GM06990 (cell line): ENCODE measurements around the gene INSIG1.

Source experiments
- DNase-seq: peaks from one replicate; pipeline ENCODE4 v3.0.0-alpha.2; 2011; ENCODE audit not compliant: insufficient read length; ENCODE audit errors: extremely low read depth
- H3K27me3 ChIP-seq: replicated peaks from 2 replicates; pipeline ENCODE4 v1.6.0; 2011; ENCODE audit warnings: low read length; ENCODE audit not compliant: control insufficient read depth, insufficient read depth
- H3K36me3 ChIP-seq: 2 replicates; pipeline ENCODE4 v1.5.1; 2011; ENCODE audit warnings: low read length; ENCODE audit not compliant: control insufficient read depth, insufficient read depth
- H3K4me3 ChIP-seq: replicated peaks from 2 replicates; pipeline ENCODE4 v1.5.1; 2011; ENCODE audit warnings: low read depth, mild to moderate bottlenecking, control low read depth, low read length
- TF ChIP-seq, protein P1 (sequence below): IDR thresholded peaks from 2 replicates; pipeline ENCODE4 v1.5.1; 2011; ENCODE audit warnings: low read length, control low read depth, mild to moderate bottlenecking, inconsistent platforms; ENCODE audit not compliant: insufficient read depth, poor library complexity, severe bottlenecking

The INSIG1 gene

DNA sequence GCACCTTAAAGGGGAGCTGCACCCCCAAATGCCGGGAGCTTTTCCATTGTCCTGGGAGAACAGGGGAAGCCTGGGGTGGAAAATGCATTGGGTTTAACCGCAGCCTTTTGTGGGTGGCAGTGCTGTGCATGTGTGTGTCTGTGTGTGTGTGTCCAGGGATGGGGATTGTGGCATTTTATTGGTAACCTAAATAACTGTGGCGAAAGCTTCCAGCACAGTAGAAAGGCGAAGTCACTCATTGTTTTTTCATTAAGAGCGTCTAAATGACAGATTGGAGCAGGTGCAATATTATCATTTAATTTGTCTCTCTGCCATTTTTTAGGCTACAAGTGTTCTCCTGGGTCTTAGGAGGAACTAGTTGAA lies 55.1 kb downstream of the INSIG1 start:
- no peaks in the 10 kb centered on the region for H3K36me3 ChIP-seq
- TF ChIP-seq, protein P1, sequence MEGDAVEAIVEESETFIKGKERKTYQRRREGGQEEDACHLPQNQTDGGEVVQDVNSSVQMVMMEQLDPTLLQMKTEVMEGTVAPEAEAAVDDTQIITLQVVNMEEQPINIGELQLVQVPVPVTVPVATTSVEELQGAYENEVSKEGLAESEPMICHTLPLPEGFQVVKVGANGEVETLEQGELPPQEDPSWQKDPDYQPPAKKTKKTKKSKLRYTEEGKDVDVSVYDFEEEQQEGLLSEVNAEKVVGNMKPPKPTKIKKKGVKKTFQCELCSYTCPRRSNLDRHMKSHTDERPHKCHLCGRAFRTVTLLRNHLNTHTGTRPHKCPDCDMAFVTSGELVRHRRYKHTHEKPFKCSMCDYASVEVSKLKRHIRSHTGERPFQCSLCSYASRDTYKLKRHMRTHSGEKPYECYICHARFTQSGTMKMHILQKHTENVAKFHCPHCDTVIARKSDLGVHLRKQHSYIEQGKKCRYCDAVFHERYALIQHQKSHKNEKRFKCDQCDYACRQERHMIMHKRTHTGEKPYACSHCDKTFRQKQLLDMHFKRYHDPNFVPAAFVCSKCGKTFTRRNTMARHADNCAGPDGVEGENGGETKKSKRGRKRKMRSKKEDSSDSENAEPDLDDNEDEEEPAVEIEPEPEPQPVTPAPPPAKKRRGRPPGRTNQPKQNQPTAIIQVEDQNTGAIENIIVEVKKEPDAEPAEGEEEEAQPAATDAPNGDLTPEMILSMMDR = no peak
- H3K27me3 ChIP-seq = peaks cover 1% of the 10 kb centered on the region; the same call in 1 of the 2 replicates
- no peak for DNase-seq
- H3K4me3 ChIP-seq = no peak overlapping the region

GRCh38 chr7:155353256-155353897 lies 55.7 kb downstream of the INSIG1 start:
- peaks cover 1% of the 10 kb centered on the region; the same call in 1 of the 2 replicates for H3K27me3 ChIP-seq
- TF ChIP-seq, protein P1 = no peak

GRCh38 chr7:155354371-155355048 lies 56.8 kb downstream of the INSIG1 start:
- DNase-seq = no peak
- H3K4me3 ChIP-seq = no peak overlapping the region
- TF ChIP-seq, protein P1 = no peak
- peaks cover 1% of the 10 kb centered on the region; the same call in 1 of the 2 replicates for H3K27me3 ChIP-seq
- H3K36me3 ChIP-seq = no peaks in the 10 kb centered on the region

More at GRCh38 chr7:155353256-155353897, 55.7 kb downstream of the INSIG1 start:
- Histone ChIP-seq H3K36me3 (no peaks in the 10 kb centered on the region), H3K4me3 (no peak overlapping the region)
- no peak for DNase-seq

DNA sequence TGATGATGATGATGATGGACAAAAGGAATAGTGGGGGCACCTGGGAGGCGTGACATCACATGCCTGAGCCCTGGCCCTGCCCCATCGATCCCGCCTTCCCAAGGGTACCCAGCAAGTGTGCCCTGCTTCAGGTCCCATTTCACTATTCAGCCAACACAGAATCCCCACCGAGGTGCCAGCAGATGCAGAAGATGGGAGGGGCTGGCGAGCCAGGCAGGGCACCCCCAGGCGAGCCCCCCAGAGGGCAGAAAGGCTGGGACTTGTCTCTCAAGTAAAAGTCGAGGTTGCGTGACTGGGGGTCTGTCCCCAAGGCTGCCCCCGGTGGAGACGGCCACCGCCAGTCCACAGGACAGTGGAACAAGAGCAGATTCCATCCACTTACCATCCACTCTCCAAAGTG lies 57.5 kb downstream of the INSIG1 start:
- TF ChIP-seq, protein P1 = no peak
- Histone ChIP-seq H3K36me3 (no peaks in the 10 kb centered on the region), H3K4me3 (no peak overlapping the region), H3K27me3 (peaks cover 1% of the 10 kb centered on the region; the same call in 1 of the 2 replicates)
- DNase-seq = no peak

DNA sequence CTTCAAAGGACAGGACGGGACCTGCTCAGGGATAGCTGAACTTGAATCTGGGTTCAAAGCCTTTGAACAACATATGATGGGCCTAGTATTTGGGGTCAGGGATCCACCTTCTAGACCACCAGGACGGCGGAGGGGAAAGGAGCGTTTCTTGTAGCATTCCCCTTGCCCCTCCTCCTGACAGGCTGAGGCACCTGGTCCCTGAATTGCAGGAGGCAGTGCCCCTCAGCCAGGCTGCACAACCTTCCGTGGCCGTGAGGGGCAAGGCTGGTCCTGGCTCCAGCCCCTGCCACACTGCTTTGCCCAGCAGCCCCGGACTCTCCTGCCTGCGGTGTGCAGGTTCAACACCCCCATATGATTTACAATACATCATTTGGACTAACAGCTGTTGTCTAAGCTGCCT lies 58.1 kb downstream of the INSIG1 start:
- TF ChIP-seq, protein P1 = no peak
- H3K36me3 ChIP-seq = no peaks in the 10 kb centered on the region
- no peak overlapping the region for H3K4me3 ChIP-seq
- DNase-seq = no peak
- peaks cover 1% of the 10 kb centered on the region for H3K27me3 ChIP-seq
